SHP77 treated with DMSO at 0.1 percent for 48 hours (cell line): ENCODE data around the gene ANAPC2.

Experiments used
- DNase-seq: peaks from one replicate; lab custom pipeline; 2025; lab: John Stamatoyannopoulos, UW

Gene ANAPC2

GRCh38 chr9:137175345-137175961, 12.9 kb downstream of the ANAPC2 start:
- no peak for DNase-seq

DNA sequence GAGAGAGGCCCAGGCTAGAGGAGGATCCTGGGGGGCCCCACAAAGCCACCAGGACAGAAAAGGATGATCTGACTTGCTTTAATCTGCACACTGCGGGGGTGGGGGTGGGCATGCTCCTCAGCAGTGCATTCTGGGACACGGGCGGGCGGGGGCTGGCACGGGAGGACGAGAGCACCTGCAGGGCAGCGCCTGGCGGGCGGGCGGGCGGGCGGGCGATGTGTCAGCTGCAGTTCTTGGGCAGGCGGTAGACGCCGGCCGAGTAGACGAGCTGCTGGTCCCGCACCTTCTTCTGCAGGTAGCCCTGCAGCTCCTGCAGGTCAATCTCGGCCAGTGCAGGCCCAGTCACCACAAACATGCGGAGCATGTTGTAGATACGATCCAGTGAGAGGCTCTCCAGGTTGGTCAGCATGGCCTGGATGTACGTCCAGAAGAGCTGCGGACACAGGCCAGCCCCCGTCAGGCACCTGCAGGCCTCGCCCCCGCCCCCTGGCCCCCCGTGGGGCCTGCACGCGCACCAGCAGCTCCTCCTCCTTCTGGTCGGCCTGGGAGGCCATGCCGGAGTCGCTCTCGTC, 13.6 kb downstream of the ANAPC2 start:
- DNase-seq = no peak

GRCh38 chr9:137173796-137174664, 14.3 kb downstream of the ANAPC2 start:
- no peak for DNase-seq

- DNase-seq = peak; percentile 28
Measured at GRCh38 chr9:137172901-137173795, 15.2 kb downstream of the ANAPC2 start.

DNA sequence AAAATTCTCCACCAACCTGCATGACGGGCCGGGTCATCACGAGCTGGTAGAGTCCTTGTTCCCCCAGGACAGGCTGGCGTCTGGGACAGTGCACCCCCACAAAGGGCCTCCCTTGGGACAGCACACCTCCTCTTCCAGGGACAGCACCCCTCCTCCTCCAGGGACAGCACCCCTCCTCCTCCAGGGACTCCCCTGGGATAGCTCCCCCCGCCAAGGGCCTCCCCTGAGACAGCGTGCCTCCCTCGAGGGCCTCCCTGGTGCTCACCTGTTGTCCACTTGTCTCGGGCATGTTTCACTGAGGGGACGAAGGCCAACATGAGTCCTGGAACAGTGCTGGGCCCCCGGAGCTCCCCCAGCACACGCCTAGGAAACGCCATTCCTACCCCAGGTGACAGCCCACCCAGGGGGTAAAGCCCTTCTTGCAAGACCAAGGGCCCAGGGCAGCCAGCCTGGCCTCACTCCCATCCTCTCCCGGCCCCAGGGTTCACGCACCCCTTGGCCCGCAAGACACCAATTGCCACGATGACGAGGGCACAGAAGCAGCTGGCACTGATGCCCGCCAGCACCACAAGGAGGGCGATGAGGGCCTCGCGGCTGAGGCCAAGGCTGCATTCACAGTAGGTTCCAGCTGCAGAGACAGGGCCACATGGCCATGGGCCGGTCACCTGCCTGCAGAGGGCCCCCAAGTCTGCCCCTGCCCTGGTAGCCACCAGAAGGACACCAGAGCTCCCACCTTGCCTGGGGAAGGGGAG, 17.0 kb downstream of the ANAPC2 start:
- DNase-seq = no peak

- DNase-seq = no peak
Measured at GRCh38 chr9:137170486-137171148, 17.7 kb downstream of the ANAPC2 start.

- no peak for DNase-seq
Measured at GRCh38 chr9:137169896-137170358, 18.4 kb downstream of the ANAPC2 start, which contains the start of gene LRRC26. TSS of gene LRRC26 (minus strand) at chr9:137170051. CDS start at chr9:137169943, 108 bp downstream.

DNA sequence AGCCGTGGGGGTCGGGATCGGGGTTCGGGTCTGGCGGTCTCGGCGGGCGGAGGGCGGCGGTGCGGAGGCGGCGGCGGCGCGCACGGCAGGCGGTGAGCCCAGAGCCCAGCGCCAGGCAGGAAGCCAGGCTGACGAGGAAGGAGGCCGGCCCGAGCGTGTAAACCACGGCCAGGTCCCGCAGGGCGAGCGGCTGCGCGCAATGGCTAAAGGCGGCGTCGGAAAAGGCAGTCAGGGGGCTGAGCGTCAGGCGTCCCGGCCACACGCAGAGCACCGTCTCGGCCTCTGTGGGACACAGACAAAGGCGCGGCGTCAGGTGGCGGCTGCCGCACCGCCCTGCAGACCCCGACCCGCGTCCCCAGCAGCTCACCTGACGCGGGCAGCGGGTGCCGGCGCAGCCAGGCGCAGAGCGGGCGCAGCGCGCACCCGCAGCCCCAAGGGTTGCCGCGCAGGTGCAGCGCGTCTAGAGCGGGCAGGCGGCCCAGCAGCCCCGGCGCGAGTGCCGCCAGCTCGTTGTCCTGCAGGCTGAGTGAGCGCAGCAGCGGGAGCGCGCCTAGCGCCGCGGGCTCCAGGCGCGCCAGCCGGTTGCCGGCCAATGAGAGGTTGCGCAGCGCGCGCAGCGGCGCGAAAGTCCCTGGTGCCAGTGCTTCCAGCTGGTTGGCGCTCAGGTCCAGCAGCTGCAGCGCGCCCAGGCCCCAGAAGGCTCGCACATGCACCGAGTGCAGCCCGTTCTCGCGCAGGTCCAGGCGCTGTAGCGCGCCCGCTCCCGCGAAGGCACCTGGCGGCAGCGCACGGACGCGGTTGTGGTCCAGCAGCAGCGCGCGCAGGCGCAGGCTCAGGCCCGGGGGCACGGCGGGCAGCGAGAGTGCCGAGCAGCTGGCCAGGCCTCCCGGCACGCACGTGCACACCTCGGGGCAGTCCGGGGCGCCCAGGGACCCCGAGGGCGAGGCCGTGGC, 19.2 kb downstream of the ANAPC2 start:
- peak; percentile 72 for DNase-seq

- no peak for DNase-seq
Measured at GRCh38 chr9:137168573-137168903, 19.8 kb downstream of the ANAPC2 start.

GRCh38 chr9:137167747-137168572, 20.4 kb downstream of the ANAPC2 start:
- DNase-seq = no peak

DNA sequence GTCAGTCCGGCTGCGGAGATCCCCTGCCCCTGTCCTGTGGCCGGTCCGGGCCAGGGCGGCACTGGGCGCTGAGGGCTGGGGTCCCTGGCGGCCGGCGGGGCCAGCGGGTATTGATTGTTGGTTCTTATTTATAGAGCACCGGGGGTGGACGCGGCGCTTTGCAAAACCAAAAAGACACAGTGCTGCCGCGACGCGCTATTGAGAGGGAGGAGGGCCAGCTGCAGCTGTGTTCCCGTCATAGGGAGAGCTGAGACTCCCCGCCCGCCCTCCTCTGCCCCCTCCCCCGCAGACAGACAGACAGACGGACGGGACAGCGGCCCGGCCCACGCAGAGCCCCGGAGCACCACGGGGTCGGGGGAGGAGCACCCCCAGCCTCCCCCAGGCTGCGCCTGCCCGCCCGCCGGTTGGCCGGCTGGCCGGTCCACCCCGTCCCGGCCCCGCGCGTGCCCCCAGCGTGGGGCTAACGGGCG, 21.0 kb downstream of the ANAPC2 start:
- DNase-seq = no peak

- no peak for DNase-seq
Measured at GRCh38 chr9:137166380-137167229, 21.8 kb downstream of the ANAPC2 start.

GRCh38 chr9:137165250-137165836, 23.0 kb downstream of the ANAPC2 start:
- DNase-seq = no peak

DNA sequence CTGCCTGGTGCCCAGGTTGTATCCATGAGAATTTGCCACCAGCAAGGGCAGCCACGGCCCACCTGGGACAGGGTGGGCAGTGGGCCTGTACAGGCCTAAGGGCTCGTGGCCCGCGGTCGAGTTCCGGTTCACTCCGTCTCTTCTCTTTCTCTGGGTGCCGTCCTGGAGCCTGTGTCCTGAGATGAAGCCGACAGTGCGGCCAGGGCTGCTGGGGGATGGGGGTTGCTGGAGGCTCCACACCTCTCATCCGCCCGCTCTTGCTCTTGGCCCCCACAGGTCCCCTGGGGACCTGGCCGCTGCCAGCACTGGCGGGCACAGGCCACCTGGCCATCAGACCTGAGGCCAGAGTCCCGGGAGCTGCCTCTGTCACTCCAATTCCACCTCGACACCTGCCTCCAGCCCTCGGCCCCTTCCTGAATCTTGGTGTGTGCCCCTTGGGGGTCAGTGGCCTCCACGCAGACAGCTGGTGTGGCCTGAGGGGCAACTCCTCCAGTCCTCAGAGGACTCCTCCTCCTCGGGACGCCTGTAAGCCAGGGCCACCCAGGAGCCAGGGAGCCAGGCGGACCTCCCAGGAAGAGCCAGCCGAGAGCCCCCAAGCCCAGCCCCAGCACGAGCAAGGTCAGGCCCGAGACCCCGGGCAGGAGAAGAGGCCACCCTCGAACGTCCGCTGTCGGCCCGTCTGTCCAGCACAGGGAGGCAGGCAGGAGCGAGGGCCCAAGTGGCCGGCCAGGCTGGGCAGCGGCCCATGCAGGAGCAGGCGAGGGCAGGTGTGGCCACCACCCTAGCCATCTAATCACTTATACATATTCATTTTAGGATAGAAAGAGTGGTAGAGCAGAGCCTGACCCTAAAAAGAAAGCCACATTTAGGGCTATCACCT, 23.8 kb downstream of the ANAPC2 start:
- DNase-seq = no peak

- DNase-seq = no peak
Measured at GRCh38 chr9:137163805-137164204, 24.6 kb downstream of the ANAPC2 start.

DNA sequence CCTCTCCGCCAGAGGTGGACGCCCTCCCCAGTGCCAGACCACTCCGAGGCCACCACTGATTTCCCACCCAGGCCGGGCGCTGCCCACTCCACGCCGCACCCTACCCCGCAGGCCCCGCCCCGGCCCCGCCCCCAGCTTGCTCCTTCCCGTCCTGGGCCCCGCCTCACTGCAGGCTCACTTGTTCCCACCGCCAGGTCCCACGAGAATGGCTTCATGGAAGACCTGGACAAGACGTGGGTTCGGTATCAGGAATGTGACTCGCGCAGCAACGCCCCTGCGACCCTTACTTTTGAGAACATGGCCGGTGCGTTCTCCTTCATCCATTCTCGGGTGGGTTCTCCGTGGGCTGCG, 25.0 kb downstream of the ANAPC2 start:
- DNase-seq = no peak
